HS-27A (cell line): ENCODE measurements around the gene CDC42.

Experiments used
- DNase-seq: peaks from one replicate; pipeline ENCODE4 v3.0.0-alpha.2; 2012; ENCODE audit warnings: low read depth, missing footprints

Gene CDC42

DNA sequence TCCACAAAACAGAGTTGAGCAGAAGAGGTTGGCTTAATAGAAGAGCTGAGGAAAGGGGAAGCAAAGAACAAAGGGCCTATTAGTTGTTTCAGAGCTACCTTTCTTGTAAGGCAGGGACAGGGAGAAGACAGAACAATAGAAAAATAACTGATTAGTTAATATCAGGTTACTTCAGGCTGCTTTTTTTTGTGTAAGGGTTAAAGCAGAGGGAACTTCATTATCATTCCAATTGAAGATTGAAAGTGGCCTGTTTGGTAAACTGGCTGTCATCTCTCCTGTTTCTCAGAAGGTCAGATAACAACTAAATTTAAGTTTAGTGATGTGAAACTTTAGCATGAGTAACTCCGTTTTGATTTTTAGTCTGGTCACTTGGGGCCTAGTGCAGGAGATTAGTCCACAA, 22.3 kb downstream of the CDC42 start:
- no peak for DNase-seq

DNA sequence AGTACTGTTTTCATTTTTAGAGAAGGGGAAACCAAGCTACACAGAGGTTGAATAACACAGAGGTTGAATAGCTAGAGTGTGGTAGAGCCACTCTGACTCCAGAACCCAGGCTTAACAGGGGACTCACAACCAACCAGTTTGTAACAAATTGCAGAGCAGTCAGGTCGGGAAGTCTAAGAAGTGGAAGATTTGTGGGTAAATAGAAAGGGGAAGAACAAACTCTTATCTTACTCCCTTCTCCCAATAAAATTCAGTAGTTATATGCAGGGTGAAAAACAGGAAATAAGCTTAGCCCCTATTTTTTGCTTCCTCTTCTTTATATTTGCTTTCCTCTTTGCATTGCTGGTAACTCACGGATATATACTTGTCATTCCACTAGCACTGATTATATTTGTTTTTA, 23.2 kb downstream of the CDC42 start:
- DNase-seq: no peak

- DNase-seq: no peak
Measured at GRCh38 chr1:22076346-22076745, 23.8 kb downstream of the CDC42 start.

DNA sequence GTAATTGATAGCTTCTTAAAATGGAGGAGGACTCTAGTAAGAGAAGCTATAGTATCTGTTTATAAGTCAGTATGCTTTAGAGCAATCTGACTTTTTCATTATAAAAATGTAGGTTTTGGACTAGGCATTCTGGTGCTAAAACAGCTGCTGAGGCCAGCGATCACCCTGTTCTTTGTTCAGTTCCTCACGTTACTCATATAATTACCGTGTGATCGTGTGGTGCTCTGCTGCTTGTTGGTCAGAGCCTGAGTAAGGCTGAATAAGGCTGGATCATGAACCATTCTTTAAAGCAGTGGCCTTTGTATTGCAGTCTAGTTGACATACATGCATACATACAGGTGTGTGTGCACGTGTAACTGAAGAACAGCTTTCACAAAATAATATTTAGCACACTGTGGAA, 25.2 kb downstream of the CDC42 start:
- DNase-seq: no peak

DNA sequence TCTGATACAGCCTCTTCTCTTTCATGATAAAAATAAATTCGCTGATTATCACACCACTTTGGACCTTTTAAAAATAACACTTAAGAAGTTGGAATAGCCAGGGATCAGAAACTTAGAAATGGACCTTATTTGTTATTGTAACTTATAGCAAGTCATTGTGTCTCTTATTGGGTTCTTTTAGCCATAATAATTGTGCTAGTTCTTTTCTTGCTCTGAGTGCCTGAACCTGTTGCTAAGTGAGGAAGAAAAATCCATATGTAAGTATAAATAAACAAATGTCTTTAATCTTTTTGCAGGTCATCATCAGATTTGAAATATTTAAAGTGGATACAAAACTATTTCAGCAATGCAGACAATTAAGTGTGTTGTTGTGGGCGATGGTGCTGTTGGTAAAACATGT, 25.6 kb downstream of the CDC42 start:
- DNase-seq: no peak

- DNase-seq: no peak
Measured at GRCh38 chr1:22080191-22080590, 27.7 kb downstream of the CDC42 start.

GRCh38 chr1:22088331-22088730, 35.8 kb downstream of the CDC42 start:
- DNase-seq: no peak

DNA sequence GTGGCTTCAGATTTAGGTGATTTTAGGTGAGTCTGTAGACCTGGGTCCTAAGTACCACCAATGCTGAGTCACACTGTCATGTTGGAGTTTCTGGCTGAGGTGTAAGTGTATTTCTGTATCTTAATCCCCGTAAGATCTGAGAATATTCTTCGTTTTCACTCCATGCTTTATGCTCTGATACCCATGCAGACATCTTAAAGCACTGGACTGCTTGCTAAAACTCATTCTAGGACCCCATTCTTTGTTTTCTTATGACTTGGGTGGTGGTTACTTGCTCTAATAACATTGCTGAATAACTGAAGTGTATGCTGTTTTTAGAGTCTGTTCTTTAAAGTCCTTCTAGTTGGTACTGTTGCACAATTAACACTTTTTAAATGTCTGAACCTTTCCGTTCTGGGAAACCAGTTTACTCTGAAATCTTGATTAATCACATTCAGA, 36.6 kb downstream of the CDC42 start:
- no peak for DNase-seq

- DNase-seq: no peak
Measured at GRCh38 chr1:22089787-22090186, 37.3 kb downstream of the CDC42 start.

DNA sequence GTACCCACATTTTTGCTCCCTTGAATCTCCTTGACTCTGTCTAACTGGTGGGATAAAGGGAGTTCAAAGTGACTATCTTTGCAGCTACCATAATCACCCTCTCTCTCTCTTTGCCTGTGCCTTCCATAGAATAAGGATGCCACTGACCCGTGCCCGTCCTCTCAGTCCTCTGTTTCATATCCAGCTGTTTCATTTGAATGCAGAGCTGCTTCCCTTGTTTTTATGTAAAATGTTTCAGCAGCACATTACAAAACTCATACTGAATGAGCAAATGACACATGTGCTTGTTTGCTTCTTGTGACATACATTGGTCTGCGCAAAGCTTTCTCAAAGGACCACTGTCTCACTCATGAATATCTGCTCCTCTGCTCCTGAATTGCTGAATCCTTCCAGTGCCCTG, 38.4 kb downstream of the CDC42 start:
- no peak for DNase-seq

DNA sequence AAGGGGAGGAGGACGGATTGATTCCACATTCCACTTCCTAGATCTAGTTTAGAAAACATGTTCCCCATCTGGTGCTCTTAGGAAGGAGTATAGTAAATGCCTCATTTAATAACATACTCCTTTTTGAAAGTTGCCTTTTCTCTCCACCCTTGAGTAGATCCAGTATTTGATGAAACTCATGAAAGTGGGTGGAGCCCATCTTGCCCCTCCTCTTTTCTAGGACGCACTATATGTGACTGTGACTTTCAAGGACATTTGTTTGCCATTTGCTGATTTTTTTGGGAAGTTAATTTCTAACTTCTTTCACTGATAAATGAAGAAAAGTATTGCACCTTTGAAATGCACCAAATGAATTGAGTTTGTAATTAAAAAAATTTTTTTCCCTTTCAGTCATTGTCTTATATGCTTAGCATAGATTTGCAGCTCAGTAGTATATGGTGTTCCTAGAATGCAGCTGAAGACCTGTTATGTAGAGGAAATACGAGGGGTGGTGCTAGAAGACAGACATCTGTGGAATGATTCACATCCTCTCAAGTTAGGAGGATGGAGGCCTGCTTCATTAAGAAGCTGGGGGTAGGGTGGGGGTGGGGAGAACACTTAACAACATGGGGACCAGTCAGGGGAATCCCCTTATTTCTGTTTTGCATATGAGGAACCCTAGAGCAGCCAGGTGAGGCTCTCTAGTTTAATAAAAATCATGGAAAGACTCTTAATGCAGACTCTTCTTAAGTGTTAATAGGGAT, 39.7 kb downstream of the CDC42 start:
- peak; percentile 9 for DNase-seq

- DNase-seq: no peak
Measured at GRCh38 chr1:22093513-22093912, 41.0 kb downstream of the CDC42 start.

- no peak for DNase-seq
Measured at GRCh38 chr1:22096036-22096435, 43.5 kb downstream of the CDC42 start.

DNA sequence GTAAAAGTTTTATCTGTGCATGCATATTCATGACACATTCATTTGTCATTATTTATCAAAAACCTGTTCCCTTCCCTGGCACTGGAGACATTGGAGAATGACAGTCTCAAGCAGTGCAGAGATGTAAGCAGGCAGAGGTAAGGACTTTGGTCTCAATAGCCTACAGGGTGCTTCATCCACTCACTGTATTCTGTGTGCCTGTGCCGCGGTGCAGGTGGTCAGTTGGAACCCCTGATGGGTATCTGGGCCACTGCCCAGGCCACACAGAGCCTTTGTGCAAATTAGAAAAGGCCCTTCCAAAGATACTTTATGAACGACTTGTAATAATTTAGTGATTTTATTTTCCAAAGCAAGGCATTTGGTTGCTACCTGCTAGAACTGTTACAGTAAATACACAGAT, 44.0 kb downstream of the CDC42 start:
- no peak for DNase-seq

DNA sequence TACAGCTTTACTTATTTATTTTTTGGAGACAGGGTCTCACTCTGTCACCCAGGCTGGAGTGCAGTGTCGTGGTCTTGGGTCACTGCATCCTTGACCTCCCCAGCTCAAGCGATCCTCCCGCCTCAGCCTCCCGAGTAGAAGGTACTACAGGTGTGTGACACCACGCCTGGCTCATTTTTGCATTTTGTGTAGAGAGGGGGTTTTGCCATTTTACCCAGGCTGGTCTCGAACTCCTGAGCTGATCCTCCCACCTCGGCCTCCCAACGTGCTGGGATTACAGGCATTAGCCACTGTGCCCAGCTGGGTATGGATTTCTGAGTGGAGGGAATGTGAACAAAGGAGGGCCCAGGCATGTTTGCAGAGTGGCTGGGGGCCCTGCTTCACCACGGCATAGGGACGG, 46.2 kb downstream of the CDC42 start:
- no peak for DNase-seq

DNA sequence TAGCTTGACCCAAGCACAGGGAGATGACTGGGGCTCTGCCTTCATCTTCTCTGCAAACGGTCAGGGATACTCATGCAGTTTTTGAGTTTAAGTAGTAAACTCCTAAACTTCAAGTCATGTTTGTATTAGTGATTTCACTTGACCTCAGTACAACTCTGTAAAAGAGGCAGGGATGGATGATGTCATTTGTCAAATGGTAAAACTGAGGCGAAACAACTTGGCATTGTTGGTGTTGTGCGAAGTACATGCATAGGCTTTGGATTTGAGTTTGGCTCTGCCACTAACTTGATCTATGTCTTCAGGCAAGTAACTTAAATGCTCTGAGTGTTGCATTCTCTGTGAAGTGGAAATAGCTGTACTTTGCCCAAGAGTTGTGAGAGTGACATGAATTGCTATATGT, 47.7 kb downstream of the CDC42 start:
- DNase-seq: no peak

- no peak for DNase-seq
Measured at GRCh38 chr1:22101199-22101598, 48.7 kb downstream of the CDC42 start.

- DNase-seq: no peak
Measured at GRCh38 chr1:22101995-22102394, 49.5 kb downstream of the CDC42 start.

GRCh38 chr1:22102746-22103145, 50.2 kb downstream of the CDC42 start:
- DNase-seq: no peak

- DNase-seq: no peak
Measured at GRCh38 chr1:22104094-22104493, 51.6 kb downstream of the CDC42 start.

- no peak for DNase-seq
Measured at GRCh38 chr1:22104865-22105437, 52.4 kb downstream of the CDC42 start.

DNA sequence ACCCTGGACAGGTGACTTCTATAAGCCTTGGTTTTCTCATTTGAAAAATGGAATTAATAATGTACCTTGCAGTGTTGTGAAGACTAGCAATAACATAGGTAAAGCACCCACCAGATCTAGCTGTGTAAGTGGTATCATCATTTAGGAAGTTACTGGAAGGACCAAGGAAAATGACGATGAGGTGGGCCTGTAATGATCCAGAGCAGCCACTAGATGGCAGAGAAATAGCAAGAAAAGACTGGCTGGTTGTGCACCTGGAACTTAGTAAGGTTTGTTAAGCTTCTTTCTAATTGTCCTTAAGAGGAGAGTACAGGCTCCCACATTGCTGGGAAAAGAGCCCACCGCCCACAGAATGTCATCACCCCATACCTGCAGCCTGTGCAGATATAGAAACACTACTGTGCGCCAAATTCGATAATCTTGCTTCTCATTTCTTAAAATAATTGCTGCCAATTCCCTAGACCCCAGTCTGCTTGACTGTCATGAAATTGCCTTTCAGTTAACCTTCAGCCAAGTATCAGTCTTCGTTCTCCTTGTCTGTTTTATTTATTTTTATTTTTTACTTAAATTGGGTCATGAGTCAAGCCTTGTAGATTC, 53.2 kb downstream of the CDC42 start:
- no peak for DNase-seq

DNA sequence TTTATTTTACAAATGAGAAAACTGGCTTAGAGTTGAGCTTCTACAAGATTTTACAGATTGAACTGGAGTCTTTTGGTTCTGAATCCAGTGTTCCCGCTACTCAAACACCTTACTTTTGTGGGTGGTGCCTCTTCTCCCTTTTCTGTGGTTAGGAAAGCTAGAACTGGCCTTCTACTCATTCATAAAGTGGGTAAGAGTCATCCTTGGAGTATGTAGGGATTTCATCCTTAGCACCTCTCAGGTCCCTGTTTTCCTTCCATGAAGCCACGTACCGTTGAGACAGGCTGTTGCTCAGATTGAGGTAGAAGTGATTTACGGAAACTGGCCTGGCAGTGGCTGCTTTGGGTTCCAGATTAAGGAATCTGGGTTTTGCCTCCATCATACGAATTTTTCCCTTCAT, 54.6 kb downstream of the CDC42 start:
- no peak for DNase-seq
